HG03354 (cell line): ENCODE results near the gene RASL10B.

Source experiments
- ATAC-seq: cut with Tn5 transposase; IDR thresholded peaks from one replicate; pipeline ENCODE4 v1.9.1; 2021; ENCODE audit warnings: mild to moderate bottlenecking; ENCODE audit not compliant: unreplicated experiment, poor library complexity, severe bottlenecking

RASL10B gene

DNA sequence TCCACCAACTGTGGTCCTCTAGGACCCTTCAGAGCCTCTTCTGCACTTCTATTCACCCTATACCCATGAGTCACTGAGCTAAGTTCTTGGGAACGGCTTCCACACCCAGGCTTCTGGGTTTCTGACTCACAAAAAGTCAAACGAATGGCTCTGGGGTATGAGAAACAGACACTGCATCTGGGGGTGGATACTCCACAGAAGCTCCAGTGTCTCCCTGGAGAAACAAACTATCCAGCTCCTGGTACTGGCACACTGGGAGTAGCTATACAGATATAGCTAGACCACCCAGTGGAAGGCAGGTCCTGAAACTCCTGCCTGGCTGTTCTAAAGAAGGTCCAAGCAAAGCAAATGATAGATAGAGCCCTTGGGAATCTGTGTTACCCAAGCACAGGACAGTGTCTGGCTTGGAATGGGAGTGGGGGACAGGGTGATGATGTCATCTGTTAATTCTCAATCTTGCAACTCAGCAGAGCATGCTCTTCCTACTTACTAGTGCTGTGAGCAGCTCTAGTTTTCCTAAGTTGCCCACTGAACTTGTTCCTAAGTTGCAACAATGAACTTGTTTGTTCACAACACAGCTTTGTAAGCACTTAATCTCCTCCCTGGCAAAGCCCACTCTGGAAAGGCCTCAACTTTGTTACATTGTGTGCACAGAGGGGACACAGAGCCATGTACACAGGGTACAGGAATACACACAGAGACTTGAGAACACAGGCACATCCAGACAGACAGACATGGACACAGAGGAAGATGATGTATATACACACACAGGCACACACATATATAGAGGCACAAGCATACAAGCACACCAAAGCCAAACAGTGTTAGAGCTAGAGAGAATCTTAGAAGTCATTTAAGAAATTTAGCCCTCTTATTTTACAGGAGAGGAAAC is 57.3 kb downstream of the RASL10B start:
- no peak for ATAC-seq

DNA sequence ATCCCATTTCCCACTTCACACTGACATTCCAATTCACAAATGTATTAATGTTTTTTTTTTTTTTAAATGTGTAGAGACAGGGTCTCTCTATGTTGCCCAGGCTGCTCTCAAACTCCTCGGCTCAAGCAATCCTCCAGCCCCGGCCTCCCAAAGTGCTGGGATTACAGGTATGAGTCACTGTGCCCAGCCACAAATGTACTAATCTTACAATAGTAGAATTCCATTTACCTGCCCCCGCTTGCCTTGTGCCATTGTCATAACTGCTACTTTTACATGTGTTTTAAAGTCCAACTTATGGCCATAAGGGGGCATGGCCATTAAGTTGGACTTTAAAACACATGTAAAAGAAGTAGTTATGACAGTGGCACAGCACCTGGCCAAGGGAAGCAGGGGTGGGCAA is 59.4 kb downstream of the RASL10B start:
- no peak for ATAC-seq

DNA sequence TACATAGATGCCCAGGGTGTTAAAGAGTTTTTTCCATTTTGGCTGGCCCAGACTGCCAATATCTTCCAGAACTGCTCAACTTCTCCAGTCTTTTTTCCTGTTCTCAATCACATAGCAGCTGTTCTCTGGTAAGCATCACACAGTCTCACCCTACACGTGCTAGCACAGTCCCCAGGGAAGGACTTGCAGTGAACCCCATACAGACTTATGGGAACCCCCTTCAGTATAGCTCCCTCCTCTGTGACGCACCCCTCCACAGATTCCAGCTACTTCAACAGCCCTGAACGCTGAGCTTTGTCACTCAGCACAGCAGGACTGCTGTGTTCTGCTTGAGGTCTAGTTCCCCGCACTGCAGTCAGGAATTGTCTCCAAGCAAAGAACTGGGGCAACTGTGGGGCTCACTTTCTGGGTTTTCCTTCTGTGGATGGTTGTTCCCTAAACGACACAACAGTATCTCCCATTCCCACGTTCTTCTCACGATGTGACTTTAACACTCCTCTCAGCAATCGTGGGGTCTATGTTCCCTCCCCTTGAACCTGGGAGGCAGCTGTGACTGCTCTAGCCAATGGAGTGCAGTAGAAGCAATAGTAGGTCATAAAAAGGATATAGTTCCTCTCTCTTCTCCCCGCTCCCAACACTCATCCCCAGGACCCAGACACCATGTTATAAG is 60.4 kb downstream of the RASL10B start:
- ATAC-seq, result no peak
